Germinal center (tissue), 1 donor: ENCODE data around the gene SCNN1B.
"Not testable (repeated sequence)": the region's sequence is repeated elsewhere in the genome, so short reads cannot be mapped to it uniquely, and the experiment has no call there.

ENCODE experiments used
- DNase-seq: peaks from one replicate; pipeline ENCODE4 v3.0.0; 2012; ENCODE audit warnings: mixed read lengths, low spot score

The SCNN1B gene

DNA sequence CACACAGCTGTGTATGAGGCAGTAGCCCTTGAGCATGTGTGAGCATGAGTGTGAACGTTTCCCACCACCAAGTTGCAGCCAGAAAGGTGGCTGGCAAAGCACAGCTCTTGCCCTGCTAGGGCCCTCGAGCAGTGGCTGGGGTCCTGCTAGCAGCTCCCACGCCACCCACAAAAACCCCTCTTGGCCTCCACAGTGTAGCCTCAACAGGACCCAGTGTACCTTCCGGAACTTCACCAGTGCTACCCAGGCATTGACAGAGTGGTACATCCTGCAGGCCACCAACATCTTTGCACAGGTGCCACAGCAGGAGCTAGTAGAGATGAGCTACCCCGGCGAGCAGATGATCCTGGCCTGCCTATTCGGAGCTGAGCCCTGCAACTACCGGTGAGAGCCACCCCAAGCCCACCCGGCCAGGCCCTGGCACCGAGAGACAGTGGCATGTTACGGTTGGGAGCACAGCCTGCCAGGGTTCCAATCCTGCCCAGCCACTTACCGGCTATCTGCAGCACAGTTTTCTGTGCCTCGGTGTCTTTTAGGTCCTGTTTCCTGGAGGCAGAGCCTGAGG is 53.1 kb downstream of the SCNN1B start:
- DNase-seq: no peak

DNA sequence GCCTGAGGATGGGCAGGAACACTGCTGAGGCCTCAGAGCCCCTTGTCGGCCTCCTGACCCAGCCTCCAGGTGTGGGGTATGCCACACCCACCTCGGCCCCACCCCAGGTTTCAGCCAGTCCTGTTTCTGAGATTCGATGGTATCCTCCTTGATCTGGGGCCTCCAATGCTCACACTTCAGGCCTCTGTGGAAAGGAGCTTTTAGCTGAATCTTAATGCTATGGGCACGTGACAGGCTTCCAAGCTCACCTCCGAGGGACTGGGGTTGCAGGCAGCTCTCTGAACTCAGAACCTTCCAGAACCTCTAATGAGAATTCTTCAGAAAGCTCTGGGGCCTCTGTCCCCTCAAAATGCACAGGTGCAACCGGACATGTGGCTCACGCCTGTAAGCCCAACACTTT is 54.8 kb downstream of the SCNN1B start:
- DNase-seq: no peak

DNA sequence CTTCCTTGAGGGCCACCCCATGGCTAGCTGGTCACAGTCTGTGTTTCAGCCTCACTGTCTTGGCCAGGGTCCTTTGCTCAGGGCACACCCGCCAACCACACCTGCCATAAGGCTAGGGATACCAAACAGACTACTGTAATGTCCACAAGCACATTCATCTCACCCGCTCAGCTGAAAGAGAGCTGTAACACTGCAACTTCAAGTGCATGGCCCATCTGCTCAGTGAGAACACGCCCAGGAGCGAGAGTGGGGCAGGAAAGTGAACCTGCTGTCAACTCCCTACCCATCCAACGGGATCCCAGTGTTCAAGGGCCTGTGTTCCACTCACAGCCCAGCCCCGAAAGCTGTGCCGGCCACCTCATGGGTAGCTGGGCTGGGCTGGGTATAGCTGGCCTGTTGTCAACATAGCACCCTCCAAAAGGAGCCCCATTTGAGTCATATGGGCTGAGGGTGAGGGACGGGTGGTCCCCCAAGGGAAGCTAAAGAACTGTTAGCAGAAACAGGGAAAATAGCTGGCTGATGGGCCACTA is 55.7 kb downstream of the SCNN1B start:
- DNase-seq: no peak

DNA sequence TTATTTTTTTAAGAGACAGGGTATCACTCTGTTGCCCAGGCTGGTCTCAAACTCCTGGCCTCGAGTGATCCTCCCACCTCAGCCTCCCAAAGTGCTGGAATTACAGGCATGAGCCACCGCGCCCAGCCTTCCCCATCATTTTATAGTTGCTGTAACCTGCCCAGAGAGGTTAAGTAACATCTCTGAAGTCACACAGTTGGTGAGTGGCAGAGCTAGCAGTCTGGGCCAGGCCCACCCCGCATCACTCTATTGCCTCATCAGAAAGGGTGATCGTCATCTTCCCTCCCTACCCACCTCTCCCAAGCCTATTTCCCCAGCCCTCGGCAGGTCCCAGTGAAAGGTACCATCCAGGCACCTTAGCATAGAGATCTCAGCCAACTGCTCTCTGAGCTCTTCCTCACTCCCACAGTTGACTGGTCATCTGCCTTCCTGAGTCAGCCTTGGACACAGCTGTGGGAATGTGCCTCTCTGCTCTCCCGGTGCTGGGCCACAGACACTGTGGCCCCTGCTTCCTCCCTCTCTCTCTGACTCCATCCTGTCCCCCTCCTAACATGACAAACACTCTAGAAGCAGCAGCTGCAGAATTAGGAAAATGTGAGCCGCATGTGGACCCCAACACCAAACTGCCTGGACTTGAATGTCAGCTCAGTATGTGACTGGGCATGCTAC is 57.1 kb downstream of the SCNN1B start:
- no peak for DNase-seq

DNA sequence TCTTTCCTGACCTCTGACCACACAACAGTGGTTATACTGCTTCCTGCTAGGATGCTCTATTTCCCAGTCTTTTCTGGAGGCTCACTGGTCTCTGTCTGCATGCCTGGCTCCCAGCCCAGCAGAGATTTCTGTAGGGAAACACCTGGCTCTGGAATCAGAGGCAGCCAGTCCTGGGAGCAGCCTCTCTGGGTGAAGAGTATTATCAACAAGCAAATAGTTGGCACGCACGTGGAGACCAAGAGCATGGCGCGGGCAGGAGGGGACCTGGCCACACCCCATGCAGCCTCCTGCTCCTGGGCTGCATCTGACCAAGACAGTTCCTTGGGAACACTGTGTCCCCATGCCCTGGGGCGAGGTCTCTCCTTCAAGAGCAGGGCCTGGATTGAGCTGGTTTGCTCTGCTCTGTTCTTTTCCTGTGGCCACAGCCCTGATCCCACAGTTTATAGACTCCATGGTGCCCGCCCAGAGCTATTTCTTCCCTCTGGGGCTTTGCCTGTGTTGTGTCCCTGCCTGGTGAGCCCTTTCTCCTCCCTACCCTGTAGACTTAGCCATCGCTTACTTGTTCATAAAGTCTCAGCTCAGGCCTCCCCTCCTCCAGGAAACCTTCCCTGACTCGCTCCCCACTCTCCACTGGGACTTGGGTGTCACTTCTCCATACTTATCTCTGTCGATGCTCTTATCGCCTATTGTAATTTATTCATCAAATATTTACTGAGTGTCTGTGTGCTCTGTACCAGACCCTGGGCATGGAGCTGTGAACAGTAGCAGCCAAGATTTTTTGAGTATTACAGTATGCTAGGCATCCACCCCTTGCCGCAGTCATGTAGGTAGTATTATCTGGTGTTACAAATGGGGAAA is 60.6 kb downstream of the SCNN1B start:
- no peak for DNase-seq

DNA sequence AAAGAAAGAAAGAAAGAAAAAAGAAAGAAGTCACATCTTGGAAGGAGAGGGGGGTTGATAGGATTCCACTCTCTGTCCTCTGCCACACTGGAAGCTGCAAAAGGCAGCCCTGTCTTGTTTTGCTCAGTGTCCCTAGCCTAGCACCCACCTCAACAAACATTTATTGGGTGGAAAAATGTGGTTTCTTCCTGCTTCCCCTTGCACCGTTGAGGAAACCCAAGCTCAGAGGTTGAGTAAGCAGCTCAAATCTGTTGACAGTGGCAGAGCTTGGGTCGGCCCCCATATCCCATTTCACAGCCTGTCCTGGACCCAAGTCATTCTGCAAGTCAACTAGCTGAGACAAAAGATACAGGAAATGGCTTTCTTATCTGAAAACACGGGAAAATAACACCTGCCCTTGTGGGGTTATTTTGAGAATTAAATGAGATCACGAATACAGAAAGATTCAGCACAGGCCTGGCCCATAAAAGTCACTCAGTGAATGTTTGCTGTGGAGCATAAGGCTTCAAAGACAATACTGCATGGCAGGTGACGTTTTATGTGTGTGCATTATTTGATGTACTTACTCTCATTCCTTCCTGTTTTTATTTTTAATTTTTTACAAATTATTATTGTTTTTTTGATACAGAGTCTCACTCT is 63.6 kb downstream of the SCNN1B start:
- no peak for DNase-seq

DNA sequence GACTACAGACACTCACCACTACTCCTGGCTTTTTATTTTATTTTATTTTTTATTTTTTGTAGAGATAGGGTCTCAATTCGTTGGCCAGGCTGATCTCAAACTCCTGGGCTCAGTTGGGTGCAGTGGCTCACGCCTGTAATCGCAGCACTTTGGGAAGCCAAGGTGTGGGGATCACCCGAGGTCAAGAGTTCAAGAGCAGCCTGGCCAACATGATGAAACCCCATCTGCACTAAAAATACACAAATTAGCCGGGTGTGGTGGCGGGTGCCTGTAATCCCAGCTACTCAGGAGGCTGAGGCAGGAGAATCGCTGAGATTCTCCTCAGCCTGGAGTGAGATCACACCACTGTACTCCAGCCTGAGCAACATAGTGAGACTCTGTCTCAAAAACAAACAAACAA is 64.2 kb downstream of the SCNN1B start:
- not testable (repeated sequence) for DNase-seq

DNA sequence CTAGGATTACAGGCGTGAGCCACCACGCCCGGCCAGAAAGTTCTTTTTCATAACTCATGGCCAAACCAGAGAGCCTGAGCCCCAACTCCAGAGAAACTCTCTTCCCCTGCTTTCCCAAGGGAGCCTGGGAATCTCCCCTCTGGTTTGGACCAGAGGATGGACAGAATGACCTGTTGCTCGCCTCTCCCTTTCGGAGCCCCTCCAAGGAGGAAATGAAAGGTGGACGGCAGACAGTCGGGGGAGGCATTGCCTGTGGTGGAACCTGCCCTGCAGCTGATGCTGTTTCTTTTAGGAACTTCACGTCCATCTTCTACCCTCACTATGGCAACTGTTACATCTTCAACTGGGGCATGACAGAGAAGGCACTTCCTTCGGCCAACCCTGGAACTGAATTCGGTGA is 65.5 kb downstream of the SCNN1B start:
- DNase-seq: no peak

DNA sequence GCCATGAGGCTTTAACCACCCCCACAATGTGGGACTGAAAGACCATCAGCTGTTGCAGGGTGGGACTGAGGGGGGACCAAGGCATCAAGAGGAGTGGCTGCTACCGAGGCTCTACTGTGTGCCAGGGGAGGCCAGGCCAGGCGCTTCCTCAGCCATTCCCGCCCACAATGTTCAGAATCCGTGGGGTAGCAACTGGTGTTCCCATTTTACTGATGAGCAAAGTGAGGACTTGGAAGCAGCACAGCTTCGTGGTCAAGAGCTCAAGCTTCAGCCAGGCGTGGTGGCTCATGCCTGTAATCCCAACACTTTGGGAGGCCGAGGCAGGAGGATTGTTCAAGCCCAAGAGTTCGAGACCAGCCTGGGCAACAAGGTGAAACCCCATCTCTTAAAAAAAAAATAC is 65.9 kb downstream of the SCNN1B start:
- DNase-seq: no peak

DNA sequence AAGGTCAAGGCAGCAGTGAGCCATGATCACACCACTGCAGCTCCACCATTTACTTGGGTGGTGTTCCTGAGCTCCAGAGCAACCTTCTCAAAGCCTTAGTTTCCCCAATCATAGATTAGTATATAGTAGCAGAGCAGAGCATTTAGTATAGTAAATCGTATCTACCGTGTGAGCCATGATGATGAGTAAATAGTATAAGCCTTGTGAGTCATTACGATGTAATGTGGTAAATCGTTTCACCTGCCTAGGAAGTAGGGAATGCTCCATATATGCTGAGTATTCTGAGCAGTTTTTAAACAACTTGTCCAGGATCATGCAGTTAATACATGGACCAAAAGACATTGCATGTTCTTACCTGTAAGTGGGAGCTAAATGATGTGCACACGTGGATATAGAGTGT is 66.4 kb downstream of the SCNN1B start:
- no peak for DNase-seq

DNA sequence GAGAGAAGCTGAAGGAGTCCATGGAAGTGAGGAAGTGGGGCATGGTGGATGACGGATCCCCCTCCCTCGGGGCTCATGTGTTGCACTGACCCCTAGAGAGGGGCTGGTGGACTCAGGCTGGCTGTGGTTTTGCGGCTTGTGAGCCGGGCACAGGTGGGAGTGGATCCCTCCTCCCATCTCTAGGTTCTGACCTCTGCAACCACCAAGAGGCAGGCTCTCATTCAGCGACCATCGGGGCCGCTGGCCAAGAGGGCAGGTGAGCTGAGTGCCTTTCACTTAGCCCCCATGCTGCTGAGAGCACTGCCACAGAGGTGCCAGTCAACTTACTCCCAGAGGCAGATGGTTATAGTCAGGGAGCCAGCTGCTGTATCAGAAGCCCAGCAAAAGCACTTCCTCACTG is 67.3 kb downstream of the SCNN1B start:
- no peak for DNase-seq

DNA sequence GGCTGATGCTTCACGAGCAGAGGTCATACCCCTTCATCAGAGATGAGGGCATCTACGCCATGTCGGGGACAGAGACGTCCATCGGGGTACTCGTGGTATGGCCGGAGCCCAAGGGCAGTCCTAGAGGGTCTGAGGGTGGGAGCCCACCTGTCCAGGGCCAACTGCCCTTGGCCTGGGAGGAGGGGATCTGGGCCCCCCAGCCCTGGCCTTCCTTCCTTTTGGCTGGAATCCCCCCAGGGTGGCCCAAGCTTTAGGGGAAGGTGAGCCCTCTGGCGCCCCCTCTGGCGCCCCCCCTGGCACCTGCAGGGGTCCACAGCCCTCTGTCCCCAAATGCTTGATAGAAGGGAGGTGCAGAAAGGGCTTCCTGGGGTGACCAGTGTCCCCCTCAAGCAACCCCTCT is 69.3 kb downstream of the SCNN1B start:
- DNase-seq: no peak

DNA sequence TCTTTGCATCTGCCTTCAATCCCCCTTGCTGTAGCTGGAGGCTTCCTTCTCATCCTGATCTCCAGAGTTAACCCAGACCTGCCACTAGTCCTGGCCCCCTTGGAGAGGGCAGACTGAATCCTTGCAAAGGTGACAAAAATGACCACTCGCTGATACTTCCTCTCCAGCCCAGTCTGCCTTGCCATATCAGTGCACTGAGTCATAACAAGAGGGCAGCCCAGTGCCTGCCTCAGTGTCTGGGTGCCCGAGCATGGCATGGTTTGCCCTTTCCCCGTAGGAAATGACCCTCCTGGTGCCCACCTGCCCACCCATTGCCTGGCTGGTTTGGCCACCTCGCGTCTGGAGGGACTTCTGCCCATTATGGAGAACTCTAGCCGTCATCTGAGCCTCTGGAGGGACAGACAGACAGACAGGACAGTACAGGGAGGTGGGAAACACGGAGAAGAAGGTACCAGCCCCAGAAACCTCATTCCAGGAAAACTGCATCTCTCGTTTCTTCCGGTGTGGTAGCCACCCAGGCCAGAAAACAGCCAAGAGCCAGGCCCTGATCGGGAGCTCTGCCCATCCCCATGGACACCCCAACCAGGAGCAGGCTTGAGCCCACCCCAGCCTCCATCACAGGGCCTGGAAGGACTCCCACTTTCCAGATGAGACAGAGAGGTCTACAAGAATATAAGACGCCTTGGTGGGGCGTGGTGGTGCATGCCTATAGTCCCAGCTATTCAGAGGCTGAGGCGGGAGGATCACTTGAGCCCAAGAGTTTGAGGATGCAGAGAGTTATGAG is 71.5 kb downstream of the SCNN1B start:
- DNase-seq: no peak

DNA sequence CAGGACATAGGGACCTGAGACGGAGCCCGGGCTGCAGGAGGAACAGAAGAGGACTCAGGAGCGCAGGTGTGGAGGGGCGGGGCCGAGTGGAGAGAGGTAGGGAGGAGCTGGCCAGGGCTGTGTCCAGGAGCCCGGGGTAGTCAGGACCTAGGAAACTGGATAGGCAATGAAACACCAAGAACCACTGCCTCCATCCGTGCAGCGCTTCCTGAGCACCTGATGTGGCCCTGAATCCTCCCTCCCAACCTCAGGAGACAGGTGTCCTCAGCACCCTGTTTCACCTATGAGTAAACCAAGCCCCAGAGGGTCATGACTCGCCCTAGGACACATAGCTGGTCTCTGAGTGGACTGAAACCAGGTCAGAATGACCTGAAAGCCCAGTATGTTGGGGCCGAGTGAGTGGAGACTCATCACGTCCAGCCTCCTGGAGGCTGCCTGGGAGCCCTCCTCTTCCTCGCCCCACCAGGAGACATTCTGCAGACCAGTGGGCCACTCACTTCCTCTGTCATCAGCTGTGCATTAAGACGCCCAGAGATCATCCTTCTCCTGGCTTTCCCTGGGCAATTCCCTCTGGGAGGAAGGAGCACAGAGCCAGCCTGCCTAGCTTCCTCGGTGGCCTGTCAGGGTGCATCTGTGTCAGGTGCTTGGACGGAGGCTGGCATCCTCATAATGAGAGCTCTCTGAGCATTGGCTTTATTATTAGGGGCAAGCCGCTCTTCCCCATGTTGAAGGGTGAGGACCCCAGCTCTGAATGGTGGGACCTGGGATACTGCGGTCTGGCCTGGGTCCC is 72.8 kb downstream of the SCNN1B start:
- no peak for DNase-seq

DNA sequence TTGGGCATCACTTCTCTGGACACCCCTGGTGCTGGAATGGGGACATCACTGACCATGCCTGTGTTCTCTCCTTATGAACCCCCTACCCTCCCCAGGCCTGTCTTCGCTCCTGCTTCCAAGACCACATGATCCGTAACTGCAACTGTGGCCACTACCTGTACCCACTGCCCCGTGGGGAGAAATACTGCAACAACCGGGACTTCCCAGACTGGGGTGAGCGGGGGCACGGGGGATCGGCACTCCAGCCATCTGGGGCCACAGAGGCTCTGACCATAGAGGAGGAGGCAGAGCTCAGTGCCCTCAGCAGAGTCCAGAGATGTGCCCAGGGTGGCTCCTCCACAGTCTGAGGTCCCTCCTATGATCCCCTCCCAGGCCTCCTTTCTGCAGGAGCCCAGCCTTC is 73.5 kb downstream of the SCNN1B start:
- no peak for DNase-seq

DNA sequence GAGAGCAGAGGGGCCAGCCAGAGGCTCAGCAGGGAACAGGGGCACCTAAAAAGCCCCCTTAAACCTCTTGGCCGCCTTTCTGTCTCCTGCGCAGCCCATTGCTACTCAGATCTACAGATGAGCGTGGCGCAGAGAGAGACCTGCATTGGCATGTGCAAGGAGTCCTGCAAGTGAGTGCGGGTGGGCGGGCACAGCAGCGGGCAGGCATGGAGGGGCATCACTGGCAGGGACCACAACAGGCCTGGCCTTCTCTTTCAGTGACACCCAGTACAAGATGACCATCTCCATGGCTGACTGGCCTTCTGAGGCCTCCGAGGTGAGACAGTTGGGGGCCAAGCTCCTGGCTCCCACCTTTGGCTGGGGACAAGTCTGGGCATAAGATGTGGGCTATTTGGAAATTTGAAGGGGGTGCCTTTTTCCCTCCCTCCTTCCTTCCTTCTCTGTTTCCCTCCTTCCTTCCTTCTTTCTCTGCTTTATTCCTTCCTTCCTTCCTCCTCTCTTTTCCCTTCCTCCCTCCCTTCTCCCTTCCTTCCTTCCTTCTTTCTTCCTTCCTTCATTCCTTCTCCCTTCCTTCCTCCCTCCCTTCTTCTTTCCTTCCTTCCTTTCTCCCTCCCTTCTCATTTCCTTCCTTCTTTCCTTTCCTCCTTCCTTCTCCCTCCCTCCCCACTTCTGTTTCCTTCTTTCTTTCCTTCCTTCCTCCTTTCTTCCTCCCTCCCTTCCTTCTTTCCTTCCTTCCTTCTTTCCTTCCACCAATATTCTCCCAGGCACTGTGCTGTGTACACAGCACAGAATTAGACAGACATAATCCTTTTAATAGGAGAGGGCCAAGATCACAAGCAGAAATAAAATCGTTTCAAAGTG is 75.2 kb downstream of the SCNN1B start:
- DNase-seq: no peak

DNA sequence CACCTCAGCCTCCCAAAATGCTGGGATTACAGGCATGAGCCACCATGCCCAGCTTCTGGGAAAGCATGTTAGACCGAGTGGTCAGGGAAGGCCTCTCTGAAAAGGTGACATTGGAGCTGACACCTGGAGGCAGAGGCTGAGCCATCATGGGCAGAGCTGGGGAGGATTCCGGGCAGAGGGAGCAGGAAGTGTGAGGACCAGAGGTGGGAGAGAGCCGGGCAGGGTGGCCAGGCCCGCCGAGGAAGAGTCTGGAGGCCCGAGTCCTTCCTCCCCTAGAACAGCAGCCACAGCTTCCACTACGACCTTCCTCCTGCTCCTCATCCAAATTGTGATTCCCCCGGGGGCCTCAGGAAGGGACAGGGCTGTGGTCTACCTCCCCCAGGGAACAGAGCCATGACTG is 76.2 kb downstream of the SCNN1B start:
- no peak for DNase-seq

DNA sequence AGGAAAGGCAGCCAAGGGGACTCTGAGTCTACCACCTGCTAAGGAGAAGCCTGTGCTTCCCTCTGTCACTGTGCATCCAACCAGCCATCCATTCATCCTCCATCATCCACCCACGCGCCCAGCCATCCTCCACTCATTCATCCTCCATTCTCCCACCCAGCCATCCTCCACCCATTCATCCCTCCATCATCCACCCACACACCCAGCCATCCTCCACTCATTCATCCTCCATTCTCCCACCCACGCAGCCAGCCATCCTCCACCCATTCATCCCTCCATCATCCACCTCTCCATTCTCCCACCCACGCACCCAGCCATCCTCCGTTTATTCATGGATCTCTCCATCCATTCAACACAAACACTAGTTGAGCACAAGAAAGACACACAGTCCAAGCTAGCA is 76.8 kb downstream of the SCNN1B start:
- DNase-seq: no peak

DNA sequence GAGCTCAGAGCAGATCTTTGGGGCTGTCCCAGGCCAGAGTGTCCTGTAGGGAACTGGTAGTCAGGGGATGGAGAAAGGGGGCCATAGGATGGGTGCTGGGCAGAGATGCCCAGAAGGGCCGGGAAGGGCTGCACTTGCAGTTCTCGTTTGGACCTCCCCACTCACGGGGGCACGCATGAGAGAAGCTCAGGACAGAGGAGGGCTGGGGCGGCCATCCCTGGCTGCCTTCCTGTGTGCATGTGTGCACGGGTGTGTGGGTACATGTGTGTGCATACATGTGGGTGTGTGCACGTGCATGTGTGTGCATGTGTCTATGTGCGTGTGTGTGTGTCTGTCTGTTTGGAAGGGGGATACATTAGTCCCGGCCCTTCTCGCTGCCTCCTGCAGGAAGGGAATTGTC is 77.6 kb downstream of the SCNN1B start:
- DNase-seq: no peak

DNA sequence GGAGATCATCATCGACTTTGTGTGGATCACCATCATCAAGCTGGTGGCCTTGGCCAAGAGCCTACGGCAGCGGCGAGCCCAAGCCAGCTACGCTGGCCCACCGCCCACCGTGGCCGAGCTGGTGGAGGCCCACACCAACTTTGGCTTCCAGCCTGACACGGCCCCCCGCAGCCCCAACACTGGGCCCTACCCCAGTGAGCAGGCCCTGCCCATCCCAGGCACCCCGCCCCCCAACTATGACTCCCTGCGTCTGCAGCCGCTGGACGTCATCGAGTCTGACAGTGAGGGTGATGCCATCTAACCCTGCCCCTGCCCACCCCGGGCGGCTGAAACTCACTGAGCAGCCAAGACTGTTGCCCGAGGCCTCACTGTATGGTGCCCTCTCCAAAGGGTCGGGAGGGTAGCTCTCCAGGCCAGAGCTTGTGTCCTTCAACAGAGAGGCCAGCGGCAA is 78.4 kb downstream of the SCNN1B start:
- DNase-seq: no peak
